Measurements from ENCODE around the gene PLEKHJ1.
"Not testable (repeated sequence)": the region's sequence is repeated elsewhere in the genome, so short reads cannot be mapped to it uniquely, and the experiment has no call there.

The PLEKHJ1 gene, protein sequence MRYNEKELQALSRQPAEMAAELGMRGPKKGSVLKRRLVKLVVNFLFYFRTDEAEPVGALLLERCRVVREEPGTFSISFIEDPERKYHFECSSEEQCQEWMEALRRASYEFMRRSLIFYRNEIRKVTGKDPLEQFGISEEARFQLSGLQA

GRCh38 chr19:2236314-2237050, at the start of gene PLEKHJ1, which contains the start of gene SF3A2:
Gene PLEKHJ1 (minus strand): TSS chr19:2236329. CDS start chr19:2236248, 81 bp downstream.
Gene SF3A2 (plus strand): TSS chr19:2236824. CDS start chr19:2243419, 6,595 bp downstream.
- DNase-seq = peak; percentile 99

- no peak for DNase-seq
Measured at GRCh38 chr19:2283835-2284507, 47.8 kb upstream of the PLEKHJ1 start.

DNA sequence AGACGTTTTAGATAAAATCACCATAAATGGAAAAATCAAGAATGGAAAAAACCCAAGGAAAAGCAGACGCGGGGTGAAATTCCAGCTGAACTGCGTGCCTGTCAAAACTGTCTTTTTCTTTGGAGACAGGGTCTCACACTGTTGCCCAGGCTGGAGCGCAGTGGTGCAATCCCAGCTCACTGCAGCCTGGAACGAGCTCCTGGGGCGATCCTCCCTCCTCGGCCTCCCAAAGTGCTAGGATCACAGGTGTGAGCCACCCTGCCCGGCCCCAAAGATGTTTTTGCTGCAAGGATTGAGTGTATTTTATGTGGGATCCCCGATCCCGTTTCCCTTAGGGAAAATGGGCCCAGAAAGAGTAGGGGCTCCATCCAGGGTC, 46.7 kb upstream of the PLEKHJ1 start:
- no peak for DNase-seq

- DNase-seq = peak; percentile 80 to 87 (median 80)
Measured at GRCh38 chr19:2282062-2282861, 46.1 kb upstream of the PLEKHJ1 start, which contains the start of gene PEAK3. Gene PEAK3 (minus strand): TSS chr19:2282175. CDS start chr19:2280931, 1,244 bp downstream.

GRCh38 chr19:2281265-2282061, 45.3 kb upstream of the PLEKHJ1 start:
- DNase-seq = not testable (repeated sequence)

- DNase-seq = no peak
Measured at GRCh38 chr19:2280633-2281264, 44.6 kb upstream of the PLEKHJ1 start.

- DNase-seq = no peak
Measured at GRCh38 chr19:2278459-2279158, 42.5 kb upstream of the PLEKHJ1 start.

- no peak for DNase-seq
Measured at GRCh38 chr19:2277138-2277537, 41.0 kb upstream of the PLEKHJ1 start.

DNA sequence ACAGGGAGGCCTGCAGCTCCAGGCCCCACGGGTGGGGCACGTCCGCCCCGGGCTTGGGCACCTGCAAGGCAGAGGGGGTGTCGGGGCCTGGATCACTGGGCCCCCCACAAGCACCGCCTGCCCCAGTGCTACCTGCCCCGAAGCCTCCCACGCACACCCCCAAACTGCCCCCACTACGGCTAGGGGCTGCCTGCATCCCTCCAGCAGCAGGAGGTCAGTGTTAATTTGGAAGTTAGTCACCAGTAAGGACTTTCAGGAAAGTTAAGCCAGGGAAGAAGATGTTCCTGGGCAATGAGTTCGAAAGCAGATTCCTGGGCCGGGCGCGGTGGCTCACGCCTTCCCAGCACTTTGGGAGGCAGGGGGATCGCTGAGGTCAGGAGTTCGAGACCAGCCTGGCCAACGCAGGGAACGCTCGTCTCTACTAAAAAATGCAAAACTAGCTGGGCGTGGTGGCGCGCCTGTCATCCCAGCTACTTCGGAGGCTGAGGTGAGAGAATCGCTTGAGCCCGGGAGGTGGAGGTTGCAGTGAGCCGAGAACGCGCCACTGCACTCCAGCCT, 40.4 kb upstream of the PLEKHJ1 start:
- DNase-seq = no peak

GRCh38 chr19:2275588-2276428, 39.7 kb upstream of the PLEKHJ1 start:
- DNase-seq = no peak

- DNase-seq = peak; percentile 85 to 89 (median 87)
Measured at GRCh38 chr19:2274931-2275535, 38.9 kb upstream of the PLEKHJ1 start.

DNA sequence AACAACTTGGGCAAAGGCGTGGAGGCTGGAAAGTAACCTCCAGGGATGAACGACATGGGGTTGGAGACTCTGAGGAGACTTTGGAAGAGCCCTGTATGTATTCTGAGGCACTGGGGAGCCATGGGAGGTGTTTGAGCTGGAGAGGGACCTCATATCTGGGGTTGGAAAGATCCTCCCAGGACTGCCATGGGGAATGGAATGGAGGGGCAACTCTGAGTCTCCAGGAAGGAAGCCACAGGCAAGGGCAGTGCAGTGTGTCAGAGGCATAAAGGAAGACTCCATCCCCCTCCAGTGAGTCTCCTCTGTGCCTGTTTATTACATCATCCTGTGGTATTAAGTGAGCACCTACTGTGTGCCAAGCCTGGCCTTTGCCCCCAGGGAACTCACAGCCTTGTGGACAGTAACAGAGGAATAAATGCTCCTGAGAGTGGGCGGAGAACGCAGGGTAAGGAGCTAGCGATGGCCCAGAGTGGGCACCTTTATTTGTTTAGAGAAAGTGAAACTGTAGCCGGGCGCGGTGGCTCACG, 38.1 kb upstream of the PLEKHJ1 start:
- DNase-seq = no peak

GRCh38 chr19:2273356-2274184, 37.4 kb upstream of the PLEKHJ1 start:
- DNase-seq = peak; percentile 80 to 87 (median 84)

GRCh38 chr19:2271234-2272103, 35.3 kb upstream of the PLEKHJ1 start:
- peak; percentile 74 to 80 (median 74) for DNase-seq

DNA sequence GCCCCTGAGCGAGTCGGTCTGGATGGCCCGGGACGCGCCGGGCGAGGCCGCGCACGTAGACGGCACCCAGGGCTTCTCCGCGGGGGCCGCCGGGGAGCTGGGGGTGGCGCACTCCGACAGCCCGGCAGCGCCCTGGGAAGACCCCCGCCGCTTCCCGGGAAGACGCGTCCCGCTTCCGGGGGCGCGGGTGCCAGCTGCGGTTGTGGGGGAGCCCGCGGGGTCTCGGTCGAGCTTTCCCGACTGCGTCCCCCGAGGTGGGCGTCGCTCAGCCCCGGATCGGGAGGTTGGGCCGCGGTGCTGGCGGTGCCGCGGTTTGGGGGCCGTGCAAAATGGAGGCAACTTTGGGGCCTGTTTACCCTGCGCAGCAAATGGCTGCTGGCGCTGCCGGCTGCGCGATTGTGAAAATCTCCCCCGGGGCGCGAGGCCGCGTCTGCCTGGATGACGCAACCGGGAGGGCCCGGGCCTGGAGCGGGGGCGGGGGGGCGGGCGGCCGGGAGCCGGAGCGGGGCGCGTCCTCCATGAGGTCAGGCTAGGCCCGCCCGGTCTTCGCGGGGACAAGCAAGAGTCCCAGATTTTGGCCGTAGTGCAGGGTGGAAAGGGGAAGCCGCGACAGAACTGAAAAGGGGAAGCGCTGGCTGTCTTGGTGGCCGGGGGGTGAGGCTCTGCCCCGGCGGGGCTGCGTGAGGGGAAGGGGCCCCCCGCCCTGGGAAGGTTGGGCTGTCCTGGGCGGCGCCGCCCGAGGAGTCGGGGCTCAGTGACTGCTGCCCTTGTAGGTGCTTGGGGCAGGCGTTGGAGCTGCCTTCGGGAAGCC, 34.5 kb upstream of the PLEKHJ1 start:
- peak; percentile 98 to 99 (median 98) for DNase-seq

GRCh38 chr19:2270157-2270422, 34.0 kb upstream of the PLEKHJ1 start:
- DNase-seq = peak in 2 of 3 donors; percentile 33 to 60

Data from suppressor macrophage treated with lipopolysaccharide for 1 hour (primary cell).